Mesenchymal stem cell (in vitro differentiated cells and primary cell): ENCODE measurements around the gene SCFD2.
A peak's percentile ranks its signal among the peaks of the same experiment; 100 is the strongest.

ENCODE experiments used
- DNase-seq: peaks from one replicate; pipeline ENCODE4 v3.0.0-alpha.2; 2013
- H2AFZ ChIP-seq: one replicate; pipeline ENCODE4 v1.6.1; 2013; ENCODE audit warnings: low read depth, mild to moderate bottlenecking, control low read depth, inconsistent platforms, low read length, moderate library complexity
- H2AK5ac ChIP-seq: 2 replicates; pipeline ENCODE4 v1.6.1; 2013; ENCODE audit warnings: low read length, moderate library complexity, mild to moderate bottlenecking, inconsistent platforms; ENCODE audit not compliant: severe bottlenecking
- H2BK120ac ChIP-seq: one replicate; pipeline ENCODE4 v1.6.1; 2013; ENCODE audit warnings: low read depth, mild to moderate bottlenecking, inconsistent platforms, low read length, moderate library complexity
- H2BK12ac ChIP-seq, 2 experiments: one replicate each; pipeline ENCODE4 v1.6.1; 2013; ENCODE audit warnings: inconsistent platforms in 2 of 2, low read length in 2 of 2, mild to moderate bottlenecking in 2 of 2, moderate library complexity in 2 of 2, control low read depth in 1 of 2
- H2BK15ac ChIP-seq: one replicate; pipeline ENCODE4 v1.6.1; 2013; ENCODE audit warnings: mild to moderate bottlenecking, low read depth, inconsistent platforms; ENCODE audit not compliant: poor library complexity, severe bottlenecking
- H2BK5ac ChIP-seq: 2 replicates; pipeline ENCODE4 v1.6.1; 2013; ENCODE audit warnings: low read depth, mild to moderate bottlenecking, low read length, control low read depth, inconsistent platforms; ENCODE audit not compliant: poor library complexity, severe bottlenecking
- H3K14ac ChIP-seq, 2 experiments: one replicate each; pipeline ENCODE4 v1.6.1; 2013; ENCODE audit warnings: inconsistent platforms in 2 of 2, low read length in 2 of 2, control low read depth in 1 of 2, mild to moderate bottlenecking in 1 of 2, moderate library complexity in 1 of 2
- H3K18ac ChIP-seq, 2 experiments: one replicate each; pipeline ENCODE4 v1.6.1; 2013; ENCODE audit warnings: inconsistent platforms in 2 of 2, low read length in 2 of 2, control low read depth in 1 of 2, low read depth in 1 of 2, mild to moderate bottlenecking in 1 of 2
- H3K23ac ChIP-seq, 2 experiments: one replicate each; pipeline ENCODE4 v1.6.1; 2013; ENCODE audit warnings: inconsistent platforms in 2 of 2, low read length in 2 of 2, mild to moderate bottlenecking in 2 of 2, moderate library complexity in 2 of 2, control low read depth in 1 of 2
- H3K27ac ChIP-seq: 2 replicates; pipeline ENCODE4 v1.5.1; 2013; ENCODE audit warnings: mild to moderate bottlenecking, moderate library complexity, low read length, control low read depth, inconsistent platforms; ENCODE audit not compliant: poor library complexity, severe bottlenecking
- H3K27me3 ChIP-seq, 2 experiments: 2 replicates each; pipeline versions ENCODE4 v1.6.1 to v1.7.0; 2013; ENCODE audit warnings: low read length in 2 of 2, mild to moderate bottlenecking in 2 of 2, moderate library complexity in 2 of 2, control low read depth in 1 of 2, inconsistent platforms in 1 of 2; ENCODE audit not compliant: control insufficient read depth in 1 of 2, insufficient read depth in 1 of 2
- H3K36me3 ChIP-seq, 2 experiments: 2 replicates each; pipeline versions ENCODE4 v1.6.1 to v1.7.0; 2013; ENCODE audit warnings: low read length in 2 of 2, control low read depth in 1 of 2, inconsistent platforms in 1 of 2, low read depth in 1 of 2, mild to moderate bottlenecking in 1 of 2; ENCODE audit not compliant: insufficient read depth in 2 of 2, control insufficient read depth in 1 of 2
- H3K4ac ChIP-seq, 2 experiments: one replicate each; pipeline ENCODE4 v1.6.1; 2013; ENCODE audit warnings: inconsistent platforms in 2 of 2, low read length in 2 of 2, mild to moderate bottlenecking in 2 of 2, moderate library complexity in 2 of 2, control low read depth in 1 of 2, low read depth in 1 of 2
- H3K4me1 ChIP-seq: 2 replicates; pipeline ENCODE4 v1.6.1; 2013; ENCODE audit warnings: low read depth, low read length, control low read depth; ENCODE audit not compliant: control insufficient read depth, insufficient read depth
- H3K4me2 ChIP-seq: 2 replicates; pipeline ENCODE4 v1.6.1; 2013; ENCODE audit warnings: low read length, mild to moderate bottlenecking, inconsistent platforms; ENCODE audit not compliant: poor library complexity, severe bottlenecking
- H3K4me3 ChIP-seq, 2 experiments: 2 replicates each; pipeline versions ENCODE4 v1.5.1 to v1.7.0; 2013; ENCODE audit warnings: low read length in 2 of 2, mild to moderate bottlenecking in 2 of 2, control low read depth in 1 of 2, low read depth in 1 of 2; ENCODE audit not compliant: insufficient read depth in 1 of 2
- H3K79me1 ChIP-seq: replicated peaks from 2 replicates; pipeline ENCODE4 v1.6.1; 2013; ENCODE audit warnings: mild to moderate bottlenecking, control low read depth, low read length, inconsistent platforms; ENCODE audit not compliant: poor library complexity, severe bottlenecking
- H3K9ac ChIP-seq: 2 replicates; pipeline ENCODE4 v1.7.0; 2013; ENCODE audit warnings: mild to moderate bottlenecking, low read length, moderate library complexity
- H3K9me3 ChIP-seq: 2 replicates; pipeline ENCODE4 v1.7.0; 2013; ENCODE audit warnings: mild to moderate bottlenecking, low read length; ENCODE audit not compliant: control insufficient read depth
- H4K8ac ChIP-seq: one replicate; pipeline ENCODE4 v1.6.1; 2013; ENCODE audit warnings: inconsistent platforms, mild to moderate bottlenecking, low read length, moderate library complexity
- H4K91ac ChIP-seq: one replicate; pipeline ENCODE4 v1.6.1; 2013; ENCODE audit warnings: mild to moderate bottlenecking, low read length, inconsistent platforms
- WGBS: methylation state at CpG from one replicate; pipeline ENCODE4 v1.1.7; 2013; ENCODE audit warnings: mixed read lengths; 5-methylcytosine and 5-hydroxymethylcytosine counted together

The SCFD2 gene

DNA sequence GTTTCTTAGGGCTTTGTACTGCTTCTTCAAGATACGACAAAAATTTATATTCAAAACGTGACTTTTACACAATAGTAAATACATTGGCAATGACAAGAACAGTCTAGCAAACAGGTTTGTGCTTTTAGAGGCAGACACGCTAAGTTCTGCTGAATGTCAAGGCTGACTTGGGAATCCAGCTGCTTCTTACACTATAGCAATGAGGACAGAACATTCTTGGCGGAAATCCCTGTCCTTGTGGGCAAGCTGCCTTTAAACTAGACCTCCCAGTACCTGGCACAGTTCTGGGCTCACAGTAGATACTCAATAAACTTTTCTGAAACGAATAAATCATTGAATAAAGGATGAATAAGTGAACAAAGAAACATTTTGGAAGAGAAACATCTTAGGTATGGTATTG is 355.5 kb downstream of the SCFD2 start:
- Histone ChIP-seq H2BK5ac (no peak overlapping the region), H3K4me2 (no peak overlapping the region), H3K4ac (no peak overlapping the region), H3K27me3 (no peaks in the 10 kb centered on the region), H2AFZ (no peak overlapping the region), H4K8ac (no peak overlapping the region), H2AK5ac (no peak overlapping the region), H3K9me3 (no peaks in the 10 kb centered on the region), H3K79me1 (no peaks in the 10 kb centered on the region), H3K9ac (no peak overlapping the region), H2BK15ac (no peak overlapping the region), H3K4me1 (peaks cover 5% of the 10 kb centered on the region), H4K91ac (no peak overlapping the region), H2BK120ac (no peak overlapping the region), H3K4me3 (no peak overlapping the region), H3K27ac (no peak overlapping the region), H3K36me3 (peaks cover 0 to 6% of the 10 kb centered on the region in 2 experiments), H3K14ac (no peak overlapping the region), H3K23ac (no peak overlapping the region), H2BK12ac (peak overlapping the region; percentile 54 to 64), H3K18ac (peak overlapping the region in 1 of 2 experiments; percentile 54)
- peak; percentile 63 for DNase-seq
- WGBS = 75% methylated on average over 5 of the region's 5 CpGs

DNA sequence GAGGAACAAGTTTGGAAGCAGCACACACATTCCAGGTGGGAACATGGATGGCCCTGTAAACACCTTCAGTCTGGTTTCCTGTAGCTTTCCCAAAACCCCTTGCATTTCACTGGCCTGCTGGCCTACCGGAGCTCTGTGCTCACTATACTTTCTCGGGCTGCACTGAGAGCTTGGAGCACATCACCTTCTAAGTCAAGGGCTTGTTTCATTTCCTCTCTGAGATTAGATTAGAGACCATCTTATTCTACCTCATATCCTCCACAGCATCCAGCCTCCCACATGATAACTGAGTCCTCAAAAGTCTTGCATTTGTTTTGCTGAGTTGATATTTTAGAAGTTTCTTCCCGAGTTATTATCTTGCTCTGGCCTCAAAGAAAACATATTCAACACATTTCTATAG is 356.0 kb downstream of the SCFD2 start:
- no peak for DNase-seq
- Histone ChIP-seq H3K9me3 (no peaks in the 10 kb centered on the region), H3K79me1 (no peaks in the 10 kb centered on the region), H2BK12ac (no peak overlapping the region), H3K9ac (no peak overlapping the region), H3K23ac (no peak overlapping the region), H4K8ac (peak overlapping the region; percentile 37), H2BK15ac (no peak overlapping the region), H3K36me3 (peaks cover 0 to 6% of the 10 kb centered on the region in 2 experiments), H3K14ac (no peak overlapping the region), H2AFZ (no peak overlapping the region), H3K18ac (peak overlapping the region in 1 of 2 experiments; percentile 83), H2BK120ac (no peak overlapping the region), H3K27me3 (no peaks in the 10 kb centered on the region), H2AK5ac (no peak overlapping the region), H2BK5ac (no peak overlapping the region), H3K27ac (no peak overlapping the region), H3K4me3 (no peak overlapping the region), H3K4ac (no peak overlapping the region), H4K91ac (peak overlapping the region; percentile 43), H3K4me1 (peaks cover 5% of the 10 kb centered on the region), H3K4me2 (no peak overlapping the region)
- 82% methylated on average over 3 of the region's 3 CpGs for WGBS

DNA sequence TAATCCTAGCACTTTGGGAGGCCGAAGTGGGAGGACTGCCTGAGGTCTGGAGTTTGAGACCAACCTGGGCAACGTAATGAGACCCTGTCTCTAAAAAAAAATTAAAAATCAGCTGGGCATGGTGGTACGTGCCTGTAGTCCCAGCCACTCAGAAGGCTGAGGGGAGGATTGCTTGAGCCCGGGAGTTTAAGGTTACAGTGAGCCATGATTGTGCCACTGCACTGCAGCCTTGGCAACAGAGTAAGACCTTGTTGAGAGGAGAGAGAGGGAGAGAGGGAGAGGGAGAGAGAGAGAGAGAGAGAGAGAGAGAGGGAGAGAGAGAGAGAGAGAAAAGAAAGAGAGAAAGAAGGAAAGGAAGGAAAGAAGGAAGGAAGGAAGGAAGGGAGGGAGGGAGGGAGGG is 358.8 kb downstream of the SCFD2 start:
- no peak overlapping the region for H2AFZ ChIP-seq
- no peak overlapping the region for H2BK15ac ChIP-seq
- WGBS = 96% methylated on average over 4 of the region's 4 CpGs
- no peak overlapping the region for H3K4me3 ChIP-seq
- no peak overlapping the region for H3K23ac ChIP-seq
- H3K27ac ChIP-seq = no peak overlapping the region
- H3K9me3 ChIP-seq = no peaks in the 10 kb centered on the region
- DNase-seq = no peak
- H4K8ac ChIP-seq = no peak overlapping the region
- no peak overlapping the region for H4K91ac ChIP-seq
- no peak overlapping the region for H3K9ac ChIP-seq
- H3K4me2 ChIP-seq = no peak overlapping the region
- peaks cover 0 to 6% of the 10 kb centered on the region in 2 experiments for H3K36me3 ChIP-seq
- peaks cover 1% of the 10 kb centered on the region for H3K4me1 ChIP-seq
- no peak overlapping the region for H3K18ac ChIP-seq
- no peaks in the 10 kb centered on the region for H3K79me1 ChIP-seq
- no peaks in the 10 kb centered on the region for H3K27me3 ChIP-seq
- no peak overlapping the region for H2AK5ac ChIP-seq
- H3K4ac ChIP-seq = no peak overlapping the region
- no peak overlapping the region for H3K14ac ChIP-seq
- no peak overlapping the region for H2BK5ac ChIP-seq
- H2BK120ac ChIP-seq = no peak overlapping the region
- H2BK12ac ChIP-seq = no peak overlapping the region

- H3K18ac ChIP-seq = peak overlapping the region; percentile 34 to 67
Observed at GRCh38 chr4:53005808-53006207, 360.1 kb downstream of the SCFD2 start.

More at GRCh38 chr4:53005808-53006207, 360.1 kb downstream of the SCFD2 start:
- peak overlapping the region; percentile 33 for H2BK15ac ChIP-seq
- peak overlapping the region in 1 of 2 experiments; percentile 29 for H3K4ac ChIP-seq
- H3K4me1 ChIP-seq = peaks cover 1% of the 10 kb centered on the region
- H4K91ac ChIP-seq = peak overlapping the region; percentile 23
- no peak for DNase-seq
- peak overlapping the region in 1 of 2 experiments; percentile 93 for H3K14ac ChIP-seq
- peaks cover 0 to 6% of the 10 kb centered on the region in 2 experiments for H3K36me3 ChIP-seq
- no peak overlapping the region for H2BK5ac ChIP-seq
- H4K8ac ChIP-seq = peak overlapping the region; percentile 27
- no peaks in the 10 kb centered on the region for H3K27me3 ChIP-seq
- 86% methylated on average over 3 of the region's 3 CpGs for WGBS
- H3K79me1 ChIP-seq = no peaks in the 10 kb centered on the region
- peak overlapping the region in 1 of 2 experiments; percentile 70 for H3K23ac ChIP-seq
- no peak overlapping the region for H2BK120ac ChIP-seq
- no peak overlapping the region for H3K9ac ChIP-seq
- H3K9me3 ChIP-seq = no peaks in the 10 kb centered on the region
- H2AFZ ChIP-seq = no peak overlapping the region
- no peak overlapping the region for H3K27ac ChIP-seq
- no peak overlapping the region for H2AK5ac ChIP-seq
- H2BK12ac ChIP-seq = peak overlapping the region in 1 of 2 experiments; percentile 80
- no peak overlapping the region for H3K4me3 ChIP-seq
- H3K4me2 ChIP-seq = no peak overlapping the region
